Measurements from ENCODE around the gene FBXO8.

Gene FBXO8

GRCh38 chr4:174210354-174210753, 73.1 kb downstream of the FBXO8 start:
- H2AFZ ChIP-seq (ENCODE audit: low read length) = no peak overlapping the region
- no peaks in the 10 kb centered on the region for H3K9me3 ChIP-seq (ENCODE audit: insufficient read depth, low read depth, low read length)
- no peaks in the 10 kb centered on the region for H3K9me2 ChIP-seq (replicated peaks; ENCODE audit: low read depth, low read length)
- H3F3A ChIP-seq (ENCODE audit: low read depth) = no peaks in the 10 kb centered on the region
- TF ChIP-seq CTCF (conservative IDR thresholded peaks at IDR 0.05; ENCODE audit: low read length) (peak; percentile 37), EZH2phosphoT487 (IDR thresholded peaks at IDR 0.05; ENCODE audit: borderline replicate concordance) (no peak)
- no peak overlapping the region for H3K4me2 ChIP-seq (ENCODE audit: low read depth, low read length, poor library complexity, severe bottlenecking)
- H3K36me3 ChIP-seq (ENCODE audit: insufficient read depth, low read length) = no peaks in the 10 kb centered on the region
- H4K20me1 ChIP-seq (ENCODE audit: insufficient read depth, low read length, poor library complexity, severe bottlenecking) = no peaks in the 10 kb centered on the region
- H3K9ac ChIP-seq (ENCODE audit: low read depth, low read length, poor library complexity, severe bottlenecking) = no peak overlapping the region
- H3K79me2 ChIP-seq (ENCODE audit: insufficient read depth, low read length) = no peaks in the 10 kb centered on the region
- no peak overlapping the region for H3K4me3 ChIP-seq (ENCODE audit: low read length, poor library complexity, severe bottlenecking)
- H3K27me3 ChIP-seq (ENCODE audit: insufficient read depth, low read length, poor library complexity, severe bottlenecking) = no peaks in the 10 kb centered on the region
- H3K4me1 ChIP-seq (ENCODE audit: insufficient read depth, low read length, poor library complexity, severe bottlenecking) = peaks cover 7% of the 10 kb centered on the region

GRCh38 chr4:174209341-174209740, 74.1 kb downstream of the FBXO8 start:
- H3K27me3 ChIP-seq (ENCODE audit: insufficient read depth, low read length, poor library complexity, severe bottlenecking) = no peaks in the 10 kb centered on the region
- no peak overlapping the region for H3K4me3 ChIP-seq (ENCODE audit: low read length, poor library complexity, severe bottlenecking)
- no peaks in the 10 kb centered on the region for H4K20me1 ChIP-seq (ENCODE audit: insufficient read depth, low read length, poor library complexity, severe bottlenecking)
- no peaks in the 10 kb centered on the region for H3K36me3 ChIP-seq (ENCODE audit: insufficient read depth, low read length)
- H2AFZ ChIP-seq (ENCODE audit: low read length) = no peak overlapping the region
- no peaks in the 10 kb centered on the region for H3F3A ChIP-seq (ENCODE audit: low read depth)
- no peaks in the 10 kb centered on the region for H3K9me2 ChIP-seq (replicated peaks; ENCODE audit: low read depth, low read length)
- TF ChIP-seq CTCF (conservative IDR thresholded peaks at IDR 0.05; ENCODE audit: low read length) (no peak), EZH2phosphoT487 (IDR thresholded peaks at IDR 0.05; ENCODE audit: borderline replicate concordance) (no peak)
- H3K9me3 ChIP-seq (ENCODE audit: insufficient read depth, low read depth, low read length) = no peaks in the 10 kb centered on the region
- peaks cover 4% of the 10 kb centered on the region for H3K4me1 ChIP-seq (ENCODE audit: insufficient read depth, low read length, poor library complexity, severe bottlenecking)
- H3K9ac ChIP-seq (ENCODE audit: low read depth, low read length, poor library complexity, severe bottlenecking) = no peak overlapping the region
- H3K79me2 ChIP-seq (ENCODE audit: insufficient read depth, low read length) = no peaks in the 10 kb centered on the region
- no peak overlapping the region for H3K4me2 ChIP-seq (ENCODE audit: low read depth, low read length, poor library complexity, severe bottlenecking)

GRCh38 chr4:174207367-174207766, 76.1 kb downstream of the FBXO8 start:
- Histone ChIP-seq H3K9ac (ENCODE audit: low read depth, low read length, poor library complexity, severe bottlenecking) (no peak overlapping the region), H3K79me2 (ENCODE audit: insufficient read depth, low read length) (no peaks in the 10 kb centered on the region), H3K27me3 (ENCODE audit: insufficient read depth, low read length, poor library complexity, severe bottlenecking) (no peaks in the 10 kb centered on the region), H3K9me3 (ENCODE audit: insufficient read depth, low read depth, low read length) (no peaks in the 10 kb centered on the region), H3K36me3 (ENCODE audit: insufficient read depth, low read length) (no peaks in the 10 kb centered on the region), H4K20me1 (ENCODE audit: insufficient read depth, low read length, poor library complexity, severe bottlenecking) (no peaks in the 10 kb centered on the region), H3K4me2 (ENCODE audit: low read depth, low read length, poor library complexity, severe bottlenecking) (no peak overlapping the region), H2AFZ (ENCODE audit: low read length) (peak overlapping the region; percentile 46; the same call in 1 of the 2 replicates), H3F3A (ENCODE audit: low read depth) (no peaks in the 10 kb centered on the region), H3K4me3 (ENCODE audit: low read length, poor library complexity, severe bottlenecking) (no peak overlapping the region), H3K4me1 (ENCODE audit: insufficient read depth, low read length, poor library complexity, severe bottlenecking) (peaks cover 4% of the 10 kb centered on the region), H3K9me2 (replicated peaks; ENCODE audit: low read depth, low read length) (no peaks in the 10 kb centered on the region)
- TF ChIP-seq CTCF (conservative IDR thresholded peaks at IDR 0.05; ENCODE audit: low read length) (no peak), EZH2phosphoT487 (IDR thresholded peaks at IDR 0.05; ENCODE audit: borderline replicate concordance) (no peak)
